GM19099 (cell line): Measurements from ENCODE around the gene ELL3.

ENCODE experiments used
- POLR2A ChIP-seq: IDR thresholded peaks from 3 replicates; pipeline ENCODE4 v1.6.1; 2011; ENCODE audit warnings: low read depth; ENCODE audit not compliant: insufficient read length; ENCODE audit errors: extremely low read depth

Gene ELL3

GRCh38 chr15:43763819-43764446 is 12.8 kb downstream of the ELL3 start:
- TF ChIP-seq POLR2A = no peak

- no peak for TF ChIP-seq POLR2A
These were observed 13.9 kb downstream of the ELL3 start for GRCh38 chr15:43762824-43763223.

- TF ChIP-seq POLR2A = no peak
These were observed 24.9 kb downstream of the ELL3 start for GRCh38 chr15:43751885-43752284.

- no peak for TF ChIP-seq POLR2A
These were observed 26.9 kb downstream of the ELL3 start for GRCh38 chr15:43749690-43750345.

GRCh38 chr15:43748376-43748775 is 28.4 kb downstream of the ELL3 start:
- no peak for TF ChIP-seq POLR2A

GRCh38 chr15:43746245-43746902 is 30.4 kb downstream of the ELL3 start, which contains the start of gene PDIA3:
Gene PDIA3, plus strand, starts transcription at chr15:43746438. Its CDS starts 102 bp downstream, at chr15:43746540.
- TF ChIP-seq POLR2A = peak; percentile 89

- TF ChIP-seq POLR2A = no peak
These were observed 41.4 kb downstream of the ELL3 start for GRCh38 chr15:43735416-43735815.

- no peak for TF ChIP-seq POLR2A
These were observed 53.6 kb downstream of the ELL3 start for GRCh38 chr15:43723151-43723550.
